K562 (cell line): ENCODE data around the gene GSTO2. TPM values are rescaled to one million over a fixed set of nuclear protein-coding genes. Genes with fewer than 3 reads are reported as not detected.

ENCODE experiments used
- ATAC-seq: fragments of 200-7000 bp; cut with Tn5 transposase; 3 replicates; pipeline ENCODE4 v1.9.1; 2020; ENCODE audit warnings: moderate library complexity
- BruUV-seq: library from RNA; stranded (reverse); fragments of 400-500 nt; replicated peaks from 2 replicates; lab custom pipeline; 2021; lab: Mats Ljungman, UMichigan
- CTCF ChIA-PET: fragments of 300-600 bp; formaldehyde crosslinking; extraction: SDS; loops from one replicate; lab custom pipeline; 2021; ENCODE audit warnings: low intra/inter-chr PET ratio; lab: Yijun Ruan, JAX
- POLR2A ChIA-PET: fragments of 300-600, 350-650 bp; sonication (Branson Sonifier 250); formaldehyde crosslinking; extraction: SDS; loops from one replicate; lab custom pipeline; 2021; ENCODE audit warnings: antibody characterized with exemption, inconsistent platforms; lab: Yijun Ruan, JAX
- DNase-seq, 4 experiments: peaks; one replicate each; pipeline versions ENCODE4 v3.0.0 to v3.0.0-alpha.2; 2011 to 2018; ENCODE audit warnings: low spot score in 3 of 4, mixed read lengths in 3 of 4; ENCODE audit errors: extremely low read depth in 1 of 4
- FAIRE-seq: peaks from 2 replicates; lab custom pipeline; 2011; peaks lifted over from hg19 to GRCh38; lab: Jason Lieb, UNC
- H2AFZ ChIP-seq: 2 replicates; pipeline ENCODE4 v1.6.0; 2011; ENCODE audit warnings: low read depth, low read length, control low read depth, inconsistent platforms
- H3K27ac ChIP-seq: fragments of 200-600 bp; 3 replicates; pipeline ENCODE4 v1.8.0; 2011; ENCODE audit warnings: low read depth, mild to moderate bottlenecking, control low read depth, inconsistent platforms, low read length, moderate library complexity, mixed read lengths; ENCODE audit errors: extremely low read depth
- H3K27me3 ChIP-seq, 2 experiments: fragments of 300-600 bp in 1 of 2; 2 replicates in 1 of 2; 3 replicates in 1 of 2; pipeline versions ENCODE4 v1.6.0 to v1.8.0; 2011; ENCODE audit warnings: inconsistent platforms in 2 of 2, low read length in 2 of 2, mild to moderate bottlenecking in 1 of 2, mixed read lengths in 1 of 2, moderate library complexity in 1 of 2; ENCODE audit not compliant: control insufficient read depth in 2 of 2, insufficient read depth in 2 of 2
- H3K36me3 ChIP-seq: fragments of 300-600 bp; 3 replicates; pipeline ENCODE4 v1.8.0; 2011; ENCODE audit warnings: mild to moderate bottlenecking, low read length, inconsistent platforms; ENCODE audit not compliant: control insufficient read depth, insufficient read depth
- H3K4me1 ChIP-seq, 2 experiments: fragments of 200-600 bp in 1 of 2; replicated peaks in 1 of 2; 2 replicates in 1 of 2; 3 replicates in 1 of 2; pipeline versions ENCODE4 v1.5.1 to v1.8.0; 2011; ENCODE audit warnings: inconsistent platforms in 2 of 2, low read length in 2 of 2, mild to moderate bottlenecking in 1 of 2, mixed read lengths in 1 of 2, moderate library complexity in 1 of 2; ENCODE audit not compliant: control insufficient read depth in 2 of 2, insufficient read depth in 2 of 2
- H3K4me2 ChIP-seq: 2 replicates; pipeline ENCODE4 v1.6.1; 2011; ENCODE audit warnings: low read length, control low read depth, inconsistent platforms, mixed read lengths; ENCODE audit not compliant: insufficient read depth
- H3K4me3 ChIP-seq: fragments of 200-600 bp; sonication (generic), shearing (Covaris generic); 2 replicates; pipeline ENCODE4 v1.5.1; 2016; ENCODE audit warnings: control low read depth, inconsistent platforms
- H3K79me2 ChIP-seq: fragments of 200-600 bp; 3 replicates; pipeline ENCODE4 v1.8.0; 2011; ENCODE audit warnings: low read length, inconsistent platforms; ENCODE audit not compliant: control insufficient read depth, insufficient read depth
- H3K9ac ChIP-seq, 2 experiments: 2 replicates each; pipeline versions ENCODE4 v1.6.0 to v1.6.1; 2011; ENCODE audit warnings: low read depth in 2 of 2, low read length in 2 of 2, control low read depth in 1 of 2, inconsistent platforms in 1 of 2, mild to moderate bottlenecking in 1 of 2, mixed read lengths in 1 of 2; ENCODE audit not compliant: insufficient read depth in 1 of 2
- H3K9me1 ChIP-seq: one replicate; pipeline ENCODE4 v1.6.0; 2011; ENCODE audit warnings: inconsistent platforms, mild to moderate bottlenecking, low read length, moderate library complexity; ENCODE audit not compliant: control insufficient read depth, insufficient read depth
- H3K9me3 ChIP-seq: replicated peaks from 2 replicates; pipeline ENCODE4 v1.5.1; 2011; ENCODE audit warnings: low read depth, low read length, inconsistent platforms; ENCODE audit not compliant: control insufficient read depth, insufficient read depth
- H4K20me1 ChIP-seq: replicated peaks from 2 replicates; pipeline ENCODE4 v1.6.1; 2011; ENCODE audit warnings: low read length, inconsistent platforms, mixed read lengths; ENCODE audit not compliant: control insufficient read depth, insufficient read depth
- CEBPG ChIP-seq, 3 experiments: fragments of 200-800 bp in 1 of 3; sonication (Bioruptor generic) in 1 of 3; sonication (generic) in 1 of 3; formaldehyde crosslinking in 1 of 3; IDR thresholded peaks in 2 of 3; conservative IDR thresholded peaks in 1 of 3; 2 replicates each; pipeline versions ENCODE4 v1.6.1 to v1.8.0; 2016 to 2022; ENCODE audit warnings: missing compliant biosample characterization in 2 of 3, missing genetic modification characterization in 2 of 3, mild to moderate bottlenecking in 1 of 3, missing genetic modification reagents in 1 of 3
- MCM5 ChIP-seq: fragments of 450-650 bp; IDR thresholded peaks from 2 replicates; pipeline ENCODE4 v1.6.1; 2016; ENCODE audit warnings: low read depth
- PHF8 ChIP-seq: fragments of 200-600 bp; sonication (generic); IDR thresholded peaks from 2 replicates; pipeline ENCODE4 v1.6.1; 2012; ENCODE audit warnings: mixed run types, mild to moderate bottlenecking, inconsistent platforms, low read length, moderate library complexity, borderline replicate concordance
- SRF ChIP-seq, 2 experiments: fragments of 250-450, 450-650 bp in 1 of 2; sonication (Bioruptor Pico) in 1 of 2; sonication (generic) in 1 of 2; formaldehyde crosslinking; IDR thresholded peaks; 2 replicates each; pipeline versions ENCODE4 v1.5.0 to v1.5.1; 2020 to 2022; ENCODE audit warnings: mild to moderate bottlenecking in 1 of 2, missing genetic modification reagents in 1 of 2
- U2AF2 ChIP-seq: fragments of 200-400 bp; formaldehyde crosslinking; optimal IDR thresholded peaks from 2 replicates; pipeline ENCODE3; 2017; ENCODE audit warnings: low read depth, mild to moderate bottlenecking, low read length
- WGBS: fragments of 100-300 bp; shearing (Covaris generic); methylation state at CpG from one replicate; pipeline ENCODE4 v1.1.6; 2016; ENCODE audit warnings: low coverage, mixed read lengths; ENCODE audit not compliant: insufficient coverage; ENCODE audit errors: missing lambda C conversion rate; 5-methylcytosine and 5-hydroxymethylcytosine counted together
- in situ Hi-C: fragments of 300-500 bp; cut with MboI; formaldehyde crosslinking; loops from 4 replicates; pipeline ENCODE4 v1.15.0; 2018; ENCODE audit warnings: inconsistent platforms, mixed read lengths
- intact Hi-C: fragments of 100-400 bp; cut with micrococcal nuclease; formaldehyde crosslinking; loops from 2 replicates; pipeline ENCODE4 v1.14.2; 2022
- polyA plus RNA-seq, 8 experiments: library from polyadenylated mRNA; depleted of rRNA in 4 of 8; stranded (reverse) in 5 of 8; unstranded in 3 of 8; fragments of >200 nt; fragmentation: Nextera tagmentation in 2 of 8; fragmentation: Illumina TruSeq in 1 of 8; extraction: Ambion mirVana in 2 of 8; extraction: Trizol in 1 of 8; gene quantifications; 2 replicates each; pipeline versions ENCODE4 v1.2.1 to v1.2.3, GENCODE V29; 2011 to 2014; ENCODE audit warnings: inconsistent platforms in 1 of 8, missing spikeins in 1 of 8
- total RNA-seq, 7 experiments: library from RNA; depleted of rRNA in 6 of 7; stranded (reverse); fragments of >200 nt in 6 of 7; fragmentation: Illumina TruSeq in 2 of 7; extraction: Trizol in 2 of 7; gene quantifications; 2 replicates each; pipeline versions ENCODE4 v1.2.1 to v1.2.3, GENCODE V29; 2011 to 2021; ENCODE audit warnings: low replicate concordance in 1 of 7
- TF ChIP-seq, protein P1 (sequence below), 2 experiments: fragments of 450-650 bp in 1 of 2; sonication (generic) in 1 of 2; formaldehyde crosslinking in 1 of 2; IDR thresholded peaks in 1 of 2; conservative IDR thresholded peaks in 1 of 2; 2 replicates each; pipeline versions ENCODE4 v1.6.1 to v1.8.1; 2016 to 2023; ENCODE audit warnings: mild to moderate bottlenecking in 2 of 2, moderate library complexity in 2 of 2, inconsistent platforms in 1 of 2, missing genetic modification reagents in 1 of 2

The GSTO2 gene
- total and polyA plus RNA-seq, 9 of the 15 experiments (the other 6 are each of a cell fraction or from before 2014, with no cell fraction given): 0.18 to 1.8 (median 0.90) TPM

DNA sequence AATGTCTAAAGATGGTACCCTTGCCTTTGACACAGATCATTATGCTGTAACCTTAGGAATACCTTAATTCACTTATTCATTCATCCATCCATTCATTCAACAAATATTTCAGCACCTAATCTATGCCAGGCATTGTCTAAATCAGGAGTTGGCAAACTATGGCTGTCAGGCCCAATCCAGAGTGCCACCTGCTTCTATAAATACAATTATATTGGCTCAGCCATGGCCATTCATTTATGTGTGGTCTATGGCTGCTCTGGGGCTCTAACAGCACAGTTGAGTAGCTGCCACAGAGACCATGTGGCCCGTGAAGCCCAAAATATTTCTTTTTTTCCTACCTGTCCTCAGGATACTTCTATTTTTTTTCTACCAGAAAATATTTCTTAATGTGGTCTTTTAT lies 75.2 kb downstream of the GSTO2 start:
- no peaks in the 10 kb centered on the region for H3K9me1 ChIP-seq
- WGBS: 89% methylated on average over 1 of the region's 1 CpG
- no peak overlapping the region for H3K9ac ChIP-seq
- no peak overlapping the region for H3K4me3 ChIP-seq
- peaks cover 31% of the 10 kb centered on the region for H3K79me2 ChIP-seq
- FAIRE-seq (no peak), DNase-seq (no peak), ATAC-seq (no peak)
- no peaks in the 10 kb centered on the region for H3K36me3 ChIP-seq
- H3K4me2 ChIP-seq: no peak overlapping the region
- no peaks in the 10 kb centered on the region for H3K9me3 ChIP-seq
- no peaks in the 10 kb centered on the region for H4K20me1 ChIP-seq
- no peak overlapping the region for H3K27ac ChIP-seq
- POLR2A ChIA-PET: no interaction called here
- in situ Hi-C loops: loop anchor here (10.0 kb wide), 1 partner anchor 49 kb away; no protein-coding TSS in a partner anchor
- intact Hi-C loops: no loop called here
- CTCF ChIA-PET: no interaction called here
- H3K4me1 ChIP-seq: peaks cover 6 to 49% of the 10 kb centered on the region in 2 experiments
- H3K27me3 ChIP-seq: no peaks in the 10 kb centered on the region
- TF ChIP-seq MCM5 (no peak), PHF8 (no peak)
- TF ChIP-seq, all 486 proteins: peak for 0
- no TSS peak for BruUV-seq
- no peak overlapping the region for H2AFZ ChIP-seq

DNA sequence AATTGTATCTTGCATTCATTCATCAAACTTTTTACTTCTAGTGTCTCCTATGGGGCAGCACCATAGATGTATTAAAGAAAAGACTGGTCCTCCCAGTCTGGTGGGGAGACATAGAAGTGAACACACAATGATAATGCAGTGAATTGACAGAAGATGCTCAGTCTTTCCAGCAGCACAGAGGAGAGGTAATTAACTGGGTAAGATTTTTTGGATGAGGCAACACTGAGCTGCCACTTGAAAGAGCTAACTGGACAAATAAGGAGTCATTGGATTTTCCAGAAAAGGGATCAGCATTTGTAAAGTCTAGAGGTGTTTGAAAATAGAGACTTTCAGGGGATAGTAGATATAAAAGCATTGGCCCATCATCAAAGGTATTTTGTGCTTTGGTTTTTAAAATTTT lies 76.5 kb downstream of the GSTO2 start:
- Histone ChIP-seq H3K27ac (no peak overlapping the region), H2AFZ (no peak overlapping the region), H3K79me2 (peaks cover 19% of the 10 kb centered on the region), H3K36me3 (no peaks in the 10 kb centered on the region; the same call in 2 of the 3 replicates), H3K4me3 (no peak overlapping the region), H3K27me3 (no peaks in the 10 kb centered on the region), H4K20me1 (no peaks in the 10 kb centered on the region), H3K4me1 (peaks cover 6 to 56% of the 10 kb centered on the region in 2 experiments), H3K9me1 (no peaks in the 10 kb centered on the region), H3K4me2 (no peak overlapping the region), H3K9me3 (no peaks in the 10 kb centered on the region), H3K9ac (no peak overlapping the region)
- CTCF ChIA-PET: no interaction called here
- ATAC-seq: peak; percentile 17
- in situ Hi-C loops: loop anchor here (5.0 to 10.0 kb wide), 2 partner anchors 33 to 51 kb away; no protein-coding TSS in a partner anchor
- no peak for DNase-seq
- BruUV-seq: no TSS peak
- POLR2A ChIA-PET: interaction anchor here (1.0 to 1.3 kb wide), 2 partner anchors 8 to 40 kb away, joined by 3 to 4 read pairs; partner anchors contain the start of gene ITPRIP
- TF ChIP-seq, protein P1, sequence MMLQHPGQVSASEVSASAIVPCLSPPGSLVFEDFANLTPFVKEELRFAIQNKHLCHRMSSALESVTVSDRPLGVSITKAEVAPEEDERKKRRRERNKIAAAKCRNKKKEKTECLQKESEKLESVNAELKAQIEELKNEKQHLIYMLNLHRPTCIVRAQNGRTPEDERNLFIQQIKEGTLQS (IDR thresholded peaks at IDR 0.05): peak; percentile 47; the same call in 1 of the 2 replicates
- TF ChIP-seq, protein P1 (CRISPR knock-in tag; conservative IDR thresholded peaks at IDR 0.05): no peak
- TF ChIP-seq SRF (CRISPR knock-in tag; IDR thresholded peaks at IDR 0.05): peak in 1 of 2 experiments; percentile 45; a peak in 1 of 4 replicates
- peak; percentile 74 for TF ChIP-seq CEBPG (CRISPR knock-in tag; IDR thresholded peaks at IDR 0.05)
- TF ChIP-seq CEBPG (tag; conservative IDR thresholded peaks at IDR 0.05 in 1 of 2, IDR thresholded peaks at IDR 0.05 in 1 of 2): peak in 1 of 2 experiments; percentile 88; a peak in 2 of 4 replicates
- TF ChIP-seq U2AF2: no peak
- intact Hi-C loops: no loop called here
- no peak for FAIRE-seq
